Stimulated activated CD8-positive, alpha-beta memory T cell treated with anti-CD3 and anti-CD28 coated beads, Interleukin-2, amount 100 ng/mL, for 1 hour (primary cell): ENCODE results near the gene POU1F1.
"Not testable (repeated sequence)": the region's sequence is repeated elsewhere in the genome, so short reads cannot be mapped to it uniquely, and the experiment has no call there.

Experiments
- DNase-seq, 2 donors: peaks; one replicate each; pipeline ENCODE4 v3.0.0-alpha.2; 2020; ENCODE audit warnings: low read depth in 2 of 2

POU1F1 gene

GRCh38 chr3:87250009-87250408 is 26.4 kb downstream of the POU1F1 start:
- DNase-seq, result no peak

- no peak for DNase-seq
Observed at GRCh38 chr3:87248831-87249230, 27.6 kb downstream of the POU1F1 start.

DNA sequence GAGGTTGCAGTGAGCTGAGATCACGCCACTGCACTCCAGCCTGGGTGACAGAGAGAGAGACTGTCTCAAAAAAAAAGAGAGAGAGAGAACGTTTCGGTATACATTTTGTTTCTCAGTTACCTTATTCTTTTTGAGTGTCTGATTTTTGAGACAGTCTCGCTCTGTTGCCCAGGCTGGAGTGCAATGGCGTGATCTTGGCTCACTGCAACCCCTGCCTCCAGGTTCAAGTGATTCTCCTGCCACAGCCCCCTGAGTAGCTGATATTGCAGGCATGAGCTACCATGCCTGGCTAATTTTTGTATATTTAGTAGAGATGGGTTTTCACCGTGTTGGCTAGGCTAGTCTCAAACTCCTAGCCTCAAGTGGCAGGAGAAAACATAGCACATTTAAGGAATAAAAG is 28.2 kb downstream of the POU1F1 start:
- not testable (repeated sequence) for DNase-seq

GRCh38 chr3:87247430-87247773 is 29.0 kb downstream of the POU1F1 start:
- DNase-seq, result no peak

DNA sequence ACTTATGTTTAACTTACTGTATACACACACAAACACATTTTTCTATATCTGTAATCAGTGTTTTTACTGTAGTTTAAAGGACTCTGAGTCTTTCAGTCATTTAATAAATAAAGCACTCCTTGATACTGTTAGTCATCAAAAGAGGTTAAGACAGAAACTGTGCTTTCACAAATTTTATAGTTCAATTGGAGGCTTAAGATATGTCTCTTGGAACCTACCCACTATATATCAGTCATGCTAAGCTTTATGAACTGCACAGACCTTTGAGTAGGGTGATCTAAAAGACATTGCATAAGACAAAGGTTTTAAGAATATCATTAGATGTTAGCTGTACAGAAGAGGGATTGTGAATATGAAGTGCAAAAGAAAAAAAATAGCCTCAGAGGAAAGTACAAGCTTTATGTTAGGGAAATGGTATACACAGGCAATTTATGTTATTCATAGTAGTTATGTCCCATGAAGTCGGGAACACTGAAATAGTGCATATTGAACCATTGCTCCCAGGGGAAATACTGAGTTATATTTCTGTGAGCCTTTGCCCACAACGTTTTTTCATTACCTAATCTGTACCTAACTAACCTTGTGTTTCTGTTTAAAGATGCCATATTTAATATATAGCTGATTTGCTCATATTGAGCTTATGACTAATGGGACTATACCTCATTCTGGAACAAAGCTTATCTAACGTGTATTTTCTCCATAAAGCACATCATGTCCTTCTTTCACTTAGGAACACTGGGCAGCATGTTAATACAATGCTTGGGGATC is 29.5 kb downstream of the POU1F1 start:
- DNase-seq, result no peak

DNA sequence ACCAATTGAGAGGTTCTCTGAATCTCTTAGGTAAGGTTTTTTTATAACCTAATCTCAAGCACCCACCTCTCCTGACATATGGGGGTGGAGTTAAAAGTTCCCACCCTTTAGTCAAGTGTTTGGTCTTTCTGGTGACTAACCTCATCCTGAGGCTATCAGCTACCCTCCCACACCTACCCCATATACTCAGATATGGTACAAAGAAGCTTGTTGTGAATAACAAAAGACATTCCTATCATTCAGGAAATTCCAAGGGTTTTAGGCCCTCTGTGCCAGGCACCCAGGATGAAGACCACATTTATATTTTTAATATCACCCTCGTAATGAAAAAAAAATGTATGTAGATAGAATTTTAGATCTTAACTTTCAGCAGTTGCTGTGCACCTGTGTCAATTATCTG is 40.3 kb downstream of the POU1F1 start:
- no peak for DNase-seq

- DNase-seq, result no peak
Observed at GRCh38 chr3:87233805-87234204, 42.6 kb downstream of the POU1F1 start.

- no peak for DNase-seq
Observed at GRCh38 chr3:87229113-87229512, 47.3 kb downstream of the POU1F1 start.

DNA sequence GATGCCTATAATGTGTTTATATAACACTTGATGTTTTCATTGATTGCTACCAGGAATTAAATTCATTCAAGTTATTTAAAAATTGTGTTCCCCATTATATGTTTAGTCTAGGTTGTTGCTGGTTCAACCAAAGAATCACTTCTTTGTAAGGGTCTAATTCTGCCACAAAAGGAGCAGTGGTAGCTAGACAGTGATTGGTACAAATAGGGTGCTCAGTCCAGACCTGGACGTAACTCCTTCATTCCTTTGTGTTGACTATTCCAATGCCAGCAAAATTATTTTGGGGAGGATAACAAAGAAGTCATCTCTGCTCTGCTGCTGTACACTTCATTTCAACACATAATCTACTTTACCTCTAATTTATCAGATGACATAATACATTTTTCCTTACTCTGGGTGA is 48.1 kb downstream of the POU1F1 start:
- no peak for DNase-seq

- no peak for DNase-seq
Observed at GRCh38 chr3:87227835-87228144, 48.6 kb downstream of the POU1F1 start.

DNA sequence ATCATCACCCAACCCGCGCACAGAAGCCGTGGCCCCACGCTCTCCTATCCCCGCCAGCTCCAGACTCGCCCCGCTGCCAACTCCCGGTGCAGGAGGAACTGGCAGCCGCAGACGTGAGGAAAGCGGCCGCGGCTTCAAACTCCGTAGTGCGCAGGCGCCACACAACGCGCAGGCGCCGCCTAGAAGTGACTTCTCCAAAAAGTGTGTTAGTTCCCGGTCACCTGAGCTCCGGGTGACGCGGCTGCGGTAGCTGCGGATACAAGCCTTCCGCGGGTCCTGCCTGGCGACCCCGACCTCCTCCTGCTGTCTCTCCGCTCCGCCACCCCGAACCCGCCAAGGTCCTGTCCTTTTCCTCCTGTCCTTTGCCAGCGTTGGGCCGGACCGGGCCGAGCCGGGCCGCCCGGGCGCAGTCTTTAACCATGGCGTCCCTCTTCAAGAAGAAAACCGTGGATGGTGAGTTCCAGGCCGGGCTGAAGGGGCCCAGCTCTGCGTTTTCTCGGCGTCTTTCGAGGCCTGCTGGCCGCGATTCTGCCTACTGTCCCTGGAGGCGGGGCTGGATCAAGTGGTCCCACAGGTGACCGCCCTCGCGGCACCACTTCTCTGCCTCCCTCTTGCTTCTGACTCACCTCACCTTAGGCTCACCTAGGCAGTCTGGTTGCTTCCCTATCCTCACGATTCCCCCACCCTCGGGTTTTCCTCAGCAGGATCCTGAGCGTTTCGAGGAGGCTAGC is 49.1 kb downstream of the POU1F1 start, which contains the start of gene CHMP2B:
CHMP2B (plus strand) TSS at position 206 of the 731 bp plus-strand sequence; CDS start at position 420, 214 bp downstream.
- DNase-seq, result peak; percentile 84 to 89

- no peak for DNase-seq
Observed at GRCh38 chr3:87225659-87226058, 50.7 kb downstream of the POU1F1 start.

GRCh38 chr3:87219611-87220010 is 56.8 kb downstream of the POU1F1 start:
- DNase-seq, result no peak

- no peak for DNase-seq
Observed at GRCh38 chr3:87218560-87218959, 57.8 kb downstream of the POU1F1 start.
